B cell (primary cell): ENCODE data around the gene SLCO3A1. TPM values are rescaled to one million over a fixed set of nuclear protein-coding genes. Genes with fewer than 3 reads are reported as not detected.

Experiments used
- ATAC-seq: fragments of 200-7000 bp; cut with Tn5 transposase; one replicate; pipeline ENCODE4 v1.10.0; 2021; ENCODE audit warnings: low read depth, mild to moderate bottlenecking, moderate number of reproducible peaks, moderate library complexity
- CTCF ChIA-PET: fragments of 350-600 bp; sonication (Branson Sonifier 250); formaldehyde crosslinking; loops from one replicate; lab custom pipeline; 2021; ENCODE audit warnings: antibody characterized with exemption, inconsistent platforms; lab: Charles Lee
- POLR2A ChIA-PET: fragments of 350-600 bp; sonication (Branson Sonifier 250); formaldehyde crosslinking; loops from one replicate; lab custom pipeline; 2021; ENCODE audit warnings: antibody characterized with exemption; lab: Charles Lee
- DNase-seq: peaks from one replicate; pipeline ENCODE4 v3.0.0; 2013
- H2AFZ ChIP-seq: 2 replicates; pipeline ENCODE4 v1.6.1; 2012; ENCODE audit warnings: mild to moderate bottlenecking, low read depth, low read length; ENCODE audit not compliant: insufficient read depth, poor library complexity, severe bottlenecking
- H3K27ac ChIP-seq, 2 donors: 1 replicate in 1 of 2; 2 replicates in 1 of 2; pipeline ENCODE4 v1.5.1; 2012 to 2013; ENCODE audit warnings: low read length in 2 of 2, mild to moderate bottlenecking in 2 of 2, moderate library complexity in 1 of 2
- H3K27me3 ChIP-seq, 4 experiments: fragments of 200-600 bp in 1 of 4; sonication (generic) in 1 of 4; replicated peaks in 1 of 4; 1 replicate in 2 of 4; 2 replicates in 2 of 4; pipeline versions ENCODE4 v1.6.1 to v1.7.0; 2013 to 2016; ENCODE audit warnings: low read length in 3 of 4, mild to moderate bottlenecking in 2 of 4, mixed read lengths in 1 of 4, moderate library complexity in 1 of 4; ENCODE audit not compliant: insufficient read depth in 4 of 4, control insufficient read depth in 3 of 4; ENCODE audit errors: control extremely low read depth in 1 of 4
- H3K36me3 ChIP-seq, 2 experiments: replicated peaks in 1 of 2; 1 replicate in 1 of 2; 2 replicates in 1 of 2; pipeline versions ENCODE4 v1.6.1 to v1.7.1; 2013; ENCODE audit warnings: low read length in 1 of 2; ENCODE audit not compliant: insufficient read depth in 2 of 2, control insufficient read depth in 1 of 2; ENCODE audit errors: control extremely low read depth in 1 of 2, extremely low read depth in 1 of 2
- H3K4me1 ChIP-seq, 2 donors: fragments of 200-600 bp in 1 of 2; sonication (generic) in 1 of 2; 1 replicate in 1 of 2; 2 replicates in 1 of 2; pipeline versions ENCODE4 v1.5.1 to v1.6.1; 2013 to 2017; ENCODE audit warnings: low read length in 2 of 2; ENCODE audit not compliant: control insufficient read depth in 2 of 2, insufficient read depth in 2 of 2
- H3K4me2 ChIP-seq: replicated peaks from 2 replicates; pipeline ENCODE3; 2012; ENCODE audit warnings: mild to moderate bottlenecking, low read depth, low read length; ENCODE audit not compliant: poor library complexity, severe bottlenecking
- H3K4me3 ChIP-seq, 5 experiments: fragments of 200-600 bp in 1 of 5; sonication (generic) in 1 of 5; 1 replicate in 3 of 5; 2 replicates in 2 of 5; pipeline versions ENCODE4 v1.5.1 to v1.7.0; 2011 to 2016; ENCODE audit warnings: low read length in 4 of 5, mild to moderate bottlenecking in 4 of 5, low read depth in 2 of 5, control low read depth in 1 of 5, moderate library complexity in 1 of 5; ENCODE audit not compliant: insufficient read depth in 1 of 5; ENCODE audit errors: control extremely low read depth in 1 of 5, extremely low read depth in 1 of 5
- H3K79me2 ChIP-seq: fragments of 200-600 bp; sonication (generic); one replicate; pipeline ENCODE4 v1.6.0; 2016; ENCODE audit warnings: low read length; ENCODE audit not compliant: control insufficient read depth, insufficient read depth
- H3K9ac ChIP-seq: fragments of 200-600 bp; sonication (generic); 2 replicates; pipeline ENCODE4 v1.6.1; 2017; ENCODE audit warnings: mild to moderate bottlenecking, low read length, moderate library complexity
- H3K9me3 ChIP-seq, 3 donors: one replicate each; pipeline versions ENCODE4 v1.6.1 to v1.7.1; 2013; ENCODE audit warnings: low read length in 2 of 3; ENCODE audit not compliant: control insufficient read depth in 2 of 3, insufficient read depth in 1 of 3; ENCODE audit errors: control extremely low read depth in 1 of 3
- H4K20me1 ChIP-seq: 2 replicates; pipeline ENCODE4 v1.6.0; 2012; ENCODE audit warnings: mild to moderate bottlenecking, low read length; ENCODE audit not compliant: insufficient read depth, control insufficient read depth, poor library complexity, severe bottlenecking
- H3K27ac Mint-ChIP-seq: one replicate; pipeline ENCODE4 v1.8.0; 2021; ENCODE audit warnings: mixed read lengths
- H3K27me3 Mint-ChIP-seq: one replicate; pipeline ENCODE4 v1.8.0; 2021; ENCODE audit warnings: mixed read lengths
- H3K4me1 Mint-ChIP-seq: one replicate; pipeline ENCODE4 v1.8.0; 2021; ENCODE audit warnings: mixed read lengths
- H3K4me3 Mint-ChIP-seq: one replicate; pipeline ENCODE4 v1.8.0; 2021; ENCODE audit warnings: mixed read lengths
- H3K9me3 Mint-ChIP-seq: one replicate; pipeline ENCODE4 v1.8.0; 2022; ENCODE audit warnings: mixed read lengths; ENCODE audit not compliant: insufficient read depth
- CTCF ChIP-seq: fragments of 200-600 bp; IDR thresholded peaks from one replicate; pipeline ENCODE4 v1.8.0; 2022; ENCODE audit warnings: antibody characterized with exemption, mild to moderate bottlenecking
- EZH2 ChIP-seq: IDR thresholded peaks from 2 replicates; pipeline ENCODE4 v1.6.1; 2012; ENCODE audit warnings: borderline replicate concordance, low read depth, mild to moderate bottlenecking, moderate library complexity, low read length; ENCODE audit not compliant: insufficient read depth, poor library complexity, severe bottlenecking
- WGBS: methylation state at CpG from one replicate; pipeline ENCODE4 v1.1.5; 2013; ENCODE audit warnings: missing lambda C conversion rate; ENCODE audit not compliant: insufficient coverage; 5-methylcytosine and 5-hydroxymethylcytosine counted together
- intact Hi-C: fragments of 100-400 bp; cut with micrococcal nuclease; formaldehyde crosslinking; loops from one replicate; pipeline ENCODE4 v1.10.0; 2022
- polyA plus RNA-seq: library from polyadenylated mRNA; depleted of rRNA; stranded (reverse); fragments of >200 nt; gene quantifications from 2 replicates; pipeline ENCODE4 v1.2.3, GENCODE V29; 2012
- total RNA-seq, 2 donors: library from RNA; stranded (reverse); fragments of 120-200 nt in 1 of 2; gene quantifications; 1 replicate in 1 of 2; 2 replicates in 1 of 2; pipeline versions ENCODE4 v1.2.3 to v1.2.4, GENCODE V29; 2013 to 2022

SLCO3A1 gene
- total and polyA plus RNA-seq, 2 donors (not counting 1 experiment from before 2014, with no cell fraction given): 0.99 to 2.3 TPM

- 86% methylated on average over 8 of the region's 9 CpGs for WGBS
- no peaks in the 10 kb centered on the region for H4K20me1 ChIP-seq
- ChIA-PET POLR2A (no interaction called here), CTCF (no interaction called here)
- H3K36me3 ChIP-seq: no peaks in the 10 kb centered on the region
- intact Hi-C loops: no loop called here
- DNase-seq (no peak), ATAC-seq (no peak)
- H3K27me3 ChIP-seq: no peaks in the 10 kb centered on the region
- H3K9ac ChIP-seq: no peak overlapping the region
- peaks cover 0 to 3% (median 0%) of the 10 kb centered on the region in 3 donors for H3K9me3 ChIP-seq
- H3K4me3 Mint-ChIP-seq: no peak overlapping the region
- no peak overlapping the region for H3K27ac Mint-ChIP-seq
- no peaks in the 10 kb centered on the region for H3K4me1 Mint-ChIP-seq
- no peaks in the 10 kb centered on the region for H3K79me2 ChIP-seq
- peaks cover 2% of the 10 kb centered on the region for H3K9me3 Mint-ChIP-seq
- H3K4me2 ChIP-seq: no peak overlapping the region
- no peak overlapping the region for H3K27ac ChIP-seq
- H3K4me1 ChIP-seq: no peaks in the 10 kb centered on the region
- H2AFZ ChIP-seq: no peak overlapping the region
- no peak for TF ChIP-seq CTCF
- no peak for TF ChIP-seq EZH2
- no peaks in the 10 kb centered on the region for H3K27me3 Mint-ChIP-seq
- H3K4me3 ChIP-seq: no peak overlapping the region
These were observed 112.1 kb downstream of the SLCO3A1 start for GRCh38 chr15:91965501-91966193.

- DNase-seq (no peak), ATAC-seq (no peak)
- Mint-ChIP-seq H3K27me3 (no peaks in the 10 kb centered on the region), H3K4me1 (no peaks in the 10 kb centered on the region), H3K27ac (no peak overlapping the region), H3K4me3 (no peak overlapping the region), H3K9me3 (peaks cover 2% of the 10 kb centered on the region)
- Histone ChIP-seq H3K9ac (no peak overlapping the region), H3K79me2 (no peaks in the 10 kb centered on the region), H3K36me3 (no peaks in the 10 kb centered on the region), H3K4me3 (no peak overlapping the region), H3K9me3 (peaks cover 0 to 3% (median 0%) of the 10 kb centered on the region in 3 donors), H4K20me1 (no peaks in the 10 kb centered on the region), H3K27me3 (no peaks in the 10 kb centered on the region), H3K4me1 (no peaks in the 10 kb centered on the region), H3K4me2 (no peak overlapping the region), H3K27ac (no peak overlapping the region), H2AFZ (no peak overlapping the region)
- ChIA-PET CTCF (no interaction called here), POLR2A (no interaction called here)
- WGBS: 83% methylated on average over 1 of the region's 6 CpGs
- intact Hi-C loops: no loop called here
- TF ChIP-seq EZH2: no peak
- no peak for TF ChIP-seq CTCF
These were observed 112.7 kb downstream of the SLCO3A1 start for GRCh38 chr15:91966194-91966552.
